ENCODE data around the gene TOR4A. TPM values are rescaled to one million over a fixed set of nuclear protein-coding genes. Genes with fewer than 3 reads are reported as not detected.
"Not testable (repeated sequence)": the region's sequence is repeated elsewhere in the genome, so short reads cannot be mapped to it uniquely, and the experiment has no call there.

Gene TOR4A
- total RNA-seq, 1 donor = 5.4 TPM

- H3K4me3 ChIP-seq (ENCODE audit: low read length) = no peak overlapping the region
- peaks cover 38% of the 10 kb centered on the region for H3K4me1 ChIP-seq (ENCODE audit: insufficient read depth, low read length)
- no peaks in the 10 kb centered on the region for H3K9me3 ChIP-seq (ENCODE audit: low read depth, low read length)
- H3K27me3 ChIP-seq (ENCODE audit: insufficient read depth, low read length) = no peaks in the 10 kb centered on the region
Observed at GRCh38 chr9:137235424-137236237, 41.9 kb upstream of the TOR4A start.

DNA sequence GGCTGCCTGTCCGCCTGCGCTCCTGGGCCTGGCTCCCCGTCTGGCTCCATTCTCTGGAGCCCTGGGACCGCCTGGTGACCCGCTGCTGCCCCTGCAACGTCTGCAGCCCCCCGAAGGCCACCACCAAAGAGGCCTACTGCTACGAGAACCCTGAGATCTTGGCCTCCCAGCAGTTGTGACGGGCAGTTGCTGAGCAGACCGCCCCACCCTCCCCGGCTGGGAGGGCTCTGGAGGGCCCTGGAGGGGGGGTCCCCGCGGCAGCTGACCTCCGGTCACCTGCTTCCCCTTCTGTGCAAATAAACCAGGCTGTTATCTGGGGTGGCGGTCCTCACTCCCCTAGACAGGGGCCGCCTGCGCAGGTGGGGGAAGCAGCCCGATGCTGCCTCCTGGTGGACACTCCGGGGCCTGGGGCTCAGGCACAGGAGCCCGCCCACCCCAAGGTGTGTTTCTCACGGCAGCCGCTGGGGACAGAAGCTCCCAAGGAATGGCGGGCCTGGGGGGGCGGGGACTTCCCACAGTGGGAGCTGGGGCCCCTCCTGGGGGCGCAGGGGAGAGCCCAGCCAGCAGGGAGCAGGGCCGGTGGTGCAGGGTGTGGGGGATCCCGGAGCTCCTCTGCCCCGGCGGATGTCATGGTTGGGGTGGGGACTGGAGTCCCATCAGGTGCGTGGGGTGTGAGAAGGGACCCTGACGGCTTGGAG, 41.1 kb upstream of the TOR4A start:
- no peaks in the 10 kb centered on the region for H3K9me3 ChIP-seq (ENCODE audit: low read depth, low read length)
- H3K4me1 ChIP-seq (ENCODE audit: insufficient read depth, low read length) = peaks cover 38% of the 10 kb centered on the region
- no peaks in the 10 kb centered on the region for H3K27me3 ChIP-seq (ENCODE audit: insufficient read depth, low read length)
- H3K4me3 ChIP-seq (ENCODE audit: low read length) = no peak overlapping the region

GRCh38 chr9:137236936-137237421, 40.5 kb upstream of the TOR4A start:
- Histone ChIP-seq H3K27me3 (ENCODE audit: insufficient read depth, low read length) (no peaks in the 10 kb centered on the region), H3K4me1 (ENCODE audit: insufficient read depth, low read length) (peaks cover 41% of the 10 kb centered on the region), H3K9me3 (ENCODE audit: low read depth, low read length) (no peaks in the 10 kb centered on the region), H3K4me3 (ENCODE audit: low read length) (no peak overlapping the region)

DNA sequence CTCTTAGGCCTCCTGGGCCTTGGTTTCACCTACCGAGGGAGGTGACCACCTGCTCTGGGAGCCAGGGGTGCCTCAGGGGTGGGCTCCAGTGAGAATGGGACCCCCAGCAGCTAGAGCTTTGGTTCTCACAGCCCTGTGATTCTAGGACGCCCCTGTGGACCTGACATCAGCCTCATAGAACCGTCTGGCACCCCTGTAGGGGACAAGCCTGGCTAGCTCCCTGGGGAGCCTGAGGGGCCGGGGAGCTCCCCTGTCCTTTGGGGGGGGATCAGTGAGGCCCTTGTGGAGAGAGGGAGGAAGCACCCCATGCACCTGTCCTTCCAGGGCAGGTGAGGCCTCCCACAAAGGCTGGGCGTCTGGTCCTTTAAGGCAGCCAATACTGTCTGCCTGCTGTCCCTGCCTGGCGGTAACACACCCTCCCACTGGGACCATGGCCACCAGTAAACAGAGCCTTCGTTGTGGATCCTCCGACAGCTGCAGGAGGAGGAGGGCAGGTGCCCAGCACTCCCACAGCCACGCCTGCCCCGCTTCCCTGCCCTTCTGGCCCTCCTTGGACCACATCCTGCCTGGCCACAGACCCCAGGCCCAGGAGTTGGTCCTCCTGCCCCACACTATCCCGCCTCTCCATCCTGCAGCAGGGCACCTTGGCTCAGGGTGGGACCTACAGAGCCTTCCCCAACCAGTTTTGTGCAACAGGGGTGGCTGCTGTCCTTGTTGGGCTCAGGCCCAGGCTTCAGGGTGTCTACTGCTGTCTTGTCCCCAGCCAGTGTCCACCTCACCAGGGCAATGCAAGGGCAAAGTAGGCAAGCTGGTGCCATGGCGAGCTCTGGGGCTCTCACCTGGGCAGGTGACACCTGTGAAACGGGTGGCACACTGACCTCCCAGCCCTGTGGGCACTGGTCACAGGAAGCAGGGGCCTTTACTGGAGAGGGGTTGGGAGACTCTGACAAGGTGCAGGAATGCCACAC, 39.5 kb upstream of the TOR4A start:
- H3K9me3 ChIP-seq (ENCODE audit: low read depth, low read length) = no peaks in the 10 kb centered on the region
- H3K27me3 ChIP-seq (ENCODE audit: insufficient read depth, low read length) = no peaks in the 10 kb centered on the region
- peaks cover 52% of the 10 kb centered on the region for H3K4me1 ChIP-seq (ENCODE audit: insufficient read depth, low read length)
- H3K4me3 ChIP-seq (ENCODE audit: low read length) = no peak overlapping the region

DNA sequence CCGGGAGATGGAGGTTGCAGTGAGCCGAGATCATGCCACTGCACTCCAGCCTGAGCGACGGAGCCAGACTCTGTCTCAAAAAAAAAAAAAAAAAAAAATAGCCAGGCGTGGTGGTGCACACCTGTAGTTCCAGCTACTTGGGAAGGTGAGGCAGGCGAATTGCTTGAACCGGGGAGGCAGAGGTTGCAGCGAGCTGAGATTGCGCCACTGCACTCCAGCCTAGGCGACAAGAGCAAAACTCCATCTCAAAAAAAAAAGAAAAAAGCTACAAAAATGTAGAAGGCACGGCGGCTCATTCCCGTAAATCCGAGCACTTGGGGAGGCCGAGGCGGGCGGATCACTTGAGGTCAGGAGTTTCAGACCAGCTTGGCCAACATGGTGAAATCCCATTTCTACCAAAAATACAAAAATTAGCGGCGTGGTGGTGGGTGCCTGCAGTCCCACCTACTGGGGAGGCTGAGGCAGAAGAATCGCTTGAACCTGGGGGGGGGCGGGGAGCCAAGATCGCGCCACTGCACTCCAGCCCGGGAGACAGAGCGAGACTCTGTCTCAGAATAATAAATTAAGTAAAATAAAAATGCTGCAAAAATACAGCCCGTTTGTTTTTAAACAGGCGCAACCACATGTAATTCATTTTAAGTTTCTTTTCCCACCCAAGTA, 37.9 kb upstream of the TOR4A start:
- H3K9me3 ChIP-seq (ENCODE audit: low read depth, low read length); H3K27me3 ChIP-seq (ENCODE audit: insufficient read depth, low read length): not testable (repeated sequence)
- H3K4me3 ChIP-seq (ENCODE audit: low read length) = peak overlapping the region; percentile 61
- peaks cover 55% of the 10 kb centered on the region for H3K4me1 ChIP-seq (ENCODE audit: insufficient read depth, low read length)

DNA sequence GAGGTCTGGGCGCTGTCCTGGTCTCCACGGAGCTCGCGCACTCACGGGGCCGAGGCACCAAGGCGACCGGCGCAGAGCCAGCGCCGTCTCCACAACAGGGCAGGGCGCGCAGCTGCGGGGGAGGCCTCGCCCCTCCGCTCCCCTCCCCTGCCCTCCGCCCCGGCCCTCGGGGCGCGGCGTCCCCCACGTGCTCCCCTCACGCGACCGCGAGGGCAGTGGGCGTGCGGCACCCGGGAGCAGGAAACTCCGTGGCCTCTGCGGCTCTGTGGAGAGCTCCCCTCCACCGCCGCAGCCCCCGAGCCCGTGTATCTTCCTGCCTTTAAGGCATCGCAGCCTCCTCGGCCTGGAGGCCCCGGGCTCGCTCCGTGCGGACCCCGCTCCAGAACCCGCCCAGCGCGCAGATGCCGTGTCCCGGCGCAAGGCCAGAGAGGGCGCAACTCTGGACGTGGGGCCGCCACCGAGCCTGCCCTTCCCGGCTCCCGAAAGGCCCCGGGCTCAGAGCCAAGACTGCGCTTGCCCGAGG, 37.1 kb upstream of the TOR4A start:
- no peaks in the 10 kb centered on the region for H3K27me3 ChIP-seq (ENCODE audit: insufficient read depth, low read length)
- peaks cover 55% of the 10 kb centered on the region for H3K4me1 ChIP-seq (ENCODE audit: insufficient read depth, low read length)
- H3K9me3 ChIP-seq (ENCODE audit: low read depth, low read length) = no peaks in the 10 kb centered on the region
- peak overlapping the region; percentile 61 for H3K4me3 ChIP-seq (ENCODE audit: low read length)

- H3K9me3 ChIP-seq (ENCODE audit: low read depth, low read length) = no peaks in the 10 kb centered on the region
- H3K27me3 ChIP-seq (ENCODE audit: insufficient read depth, low read length) = no peaks in the 10 kb centered on the region
- peak within 1 kb of the TSS; percentile 65 for H3K4me3 ChIP-seq (ENCODE audit: low read length)
- H3K4me1 ChIP-seq (ENCODE audit: insufficient read depth, low read length) = peaks cover 53% of the 10 kb centered on the region
Observed at GRCh38 chr9:137240841-137241489, 36.6 kb upstream of the TOR4A start, which contains the start of gene TUBB4B. TSS of gene TUBB4B (plus strand) at chr9:137241287. CDS start at chr9:137241361, 74 bp downstream.

DNA sequence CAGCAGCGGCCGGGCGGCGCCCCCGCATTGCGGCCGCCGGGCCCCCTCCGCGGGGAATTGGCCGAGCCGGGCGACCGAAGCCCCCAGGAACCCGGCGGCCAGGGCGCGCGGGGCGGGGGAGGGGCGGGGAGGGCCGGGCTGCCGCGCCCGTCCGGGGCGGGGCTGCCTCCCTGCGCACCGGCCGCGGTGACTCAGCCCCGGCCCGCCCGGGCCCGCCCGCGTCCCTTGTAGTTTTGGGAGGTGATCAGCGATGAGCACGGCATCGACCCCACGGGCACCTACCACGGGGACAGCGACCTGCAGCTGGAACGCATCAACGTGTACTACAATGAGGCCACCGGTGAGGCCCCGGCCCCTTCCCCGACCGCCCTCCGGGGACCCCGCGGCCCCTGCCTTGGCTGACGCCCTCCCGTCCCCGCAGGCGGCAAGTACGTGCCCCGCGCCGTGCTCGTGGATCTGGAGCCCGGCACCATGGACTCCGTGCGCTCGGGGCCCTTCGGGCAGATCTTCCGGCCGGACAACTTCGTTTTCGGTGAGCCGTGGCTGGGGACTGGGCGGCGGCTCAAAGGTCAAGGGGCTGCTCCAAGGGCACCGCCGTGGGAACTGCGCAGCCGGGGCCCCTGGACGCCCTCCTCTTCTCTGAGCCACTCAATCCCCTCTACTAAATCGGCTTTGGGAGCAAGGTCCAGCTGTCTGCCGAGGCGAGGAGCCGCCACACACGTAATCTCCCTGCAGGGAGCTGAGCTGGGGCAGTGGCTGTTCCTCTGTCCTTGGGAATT, 35.8 kb upstream of the TOR4A start:
- Histone ChIP-seq H3K4me1 (ENCODE audit: insufficient read depth, low read length) (peaks cover 46% of the 10 kb centered on the region), H3K27me3 (ENCODE audit: insufficient read depth, low read length) (no peaks in the 10 kb centered on the region), H3K9me3 (ENCODE audit: low read depth, low read length) (no peaks in the 10 kb centered on the region), H3K4me3 (ENCODE audit: low read length) (peak overlapping the region; percentile 65)

DNA sequence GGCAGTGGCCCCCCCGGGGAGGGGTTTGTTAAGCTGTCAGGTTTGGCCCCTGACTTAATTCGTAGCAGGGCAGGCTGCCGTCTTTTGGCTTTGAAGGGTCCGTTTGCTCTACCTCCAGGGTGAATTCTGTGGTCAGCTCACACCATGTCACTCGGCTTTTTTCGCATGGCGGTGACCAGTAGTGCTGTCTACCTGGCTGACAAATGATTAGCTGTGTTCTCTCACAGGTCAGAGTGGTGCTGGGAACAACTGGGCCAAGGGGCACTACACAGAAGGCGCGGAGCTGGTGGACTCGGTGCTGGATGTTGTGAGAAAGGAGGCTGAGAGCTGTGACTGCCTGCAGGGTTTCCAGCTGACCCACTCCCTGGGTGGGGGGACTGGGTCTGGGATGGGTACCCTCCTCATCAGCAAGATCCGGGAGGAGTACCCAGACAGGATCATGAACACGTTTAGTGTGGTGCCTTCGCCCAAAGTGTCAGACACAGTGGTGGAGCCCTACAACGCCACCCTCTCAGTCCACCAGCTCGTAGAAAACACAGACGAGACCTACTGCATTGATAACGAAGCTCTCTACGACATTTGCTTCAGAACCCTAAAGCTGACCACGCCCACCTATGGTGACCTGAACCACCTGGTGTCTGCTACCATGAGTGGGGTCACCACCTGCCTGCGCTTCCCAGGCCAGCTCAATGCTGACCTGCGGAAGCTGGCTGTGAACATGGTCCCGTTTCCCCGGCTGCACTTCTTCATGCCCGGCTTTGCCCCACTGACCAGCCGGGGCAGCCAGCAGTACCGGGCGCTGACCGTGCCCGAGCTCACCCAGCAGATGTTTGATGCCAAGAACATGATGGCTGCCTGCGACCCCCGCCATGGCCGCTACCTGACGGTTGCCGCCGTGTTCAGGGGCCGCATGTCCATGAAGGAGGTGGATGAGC, 35.0 kb upstream of the TOR4A start:
- H3K4me3 ChIP-seq (ENCODE audit: low read length) = peak overlapping the region; percentile 65
- H3K27me3 ChIP-seq (ENCODE audit: insufficient read depth, low read length) = no peaks in the 10 kb centered on the region
- H3K4me1 ChIP-seq (ENCODE audit: insufficient read depth, low read length) = peaks cover 38% of the 10 kb centered on the region
- no peaks in the 10 kb centered on the region for H3K9me3 ChIP-seq (ENCODE audit: low read depth, low read length)

- not testable (repeated sequence) for H3K4me3 ChIP-seq (ENCODE audit: low read length); H3K9me3 ChIP-seq (ENCODE audit: low read depth, low read length); H3K27me3 ChIP-seq (ENCODE audit: insufficient read depth, low read length)
- H3K4me1 ChIP-seq (ENCODE audit: insufficient read depth, low read length) = peaks cover 38% of the 10 kb centered on the region
Observed at GRCh38 chr9:137243266-137243625, 34.3 kb upstream of the TOR4A start.

DNA sequence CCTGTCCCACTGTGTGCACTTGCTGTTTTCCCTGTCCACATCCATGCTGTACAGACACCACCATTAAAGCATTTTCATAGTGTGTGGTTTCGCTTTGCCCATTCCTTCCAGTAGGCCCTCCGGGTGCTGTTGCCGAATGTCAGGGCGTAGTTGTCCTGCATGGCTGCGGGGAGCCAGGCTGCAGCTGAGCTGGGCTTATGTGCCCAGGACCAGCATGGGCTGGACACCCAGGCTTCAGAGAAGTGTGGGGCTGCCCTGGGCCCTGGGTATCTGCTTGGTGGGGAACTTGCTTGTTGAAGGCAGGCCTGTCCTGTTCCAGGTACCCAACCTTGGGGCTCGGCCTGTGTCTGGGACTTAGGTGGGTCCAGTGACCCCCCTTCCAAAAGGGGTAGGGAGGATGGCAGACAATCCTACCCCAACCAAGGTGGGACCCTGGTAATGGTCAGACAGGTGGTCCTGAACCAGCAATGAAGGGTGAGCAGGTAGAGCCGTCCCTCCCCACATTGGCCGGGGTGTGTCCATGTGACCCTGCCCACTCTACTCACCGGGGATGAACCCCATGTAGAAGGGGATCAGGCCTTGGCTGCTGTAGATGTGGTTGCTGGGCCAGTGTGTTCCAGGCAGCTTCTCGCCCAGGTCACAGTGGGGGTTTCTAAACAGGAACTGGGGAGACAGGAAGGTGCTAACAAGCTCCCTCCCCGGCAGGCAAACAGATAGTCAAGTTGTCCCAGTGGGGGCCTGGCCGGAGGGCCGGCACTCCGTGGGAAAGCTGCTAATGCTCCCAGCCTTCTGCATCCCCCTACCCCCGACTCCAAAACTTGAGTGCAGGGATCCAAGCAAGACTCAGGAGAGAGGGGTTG, 33.7 kb upstream of the TOR4A start:
- H3K4me3 ChIP-seq (ENCODE audit: low read length) = no peak overlapping the region
- no peaks in the 10 kb centered on the region for H3K9me3 ChIP-seq (ENCODE audit: low read depth, low read length)
- no peaks in the 10 kb centered on the region for H3K27me3 ChIP-seq (ENCODE audit: insufficient read depth, low read length)
- peaks cover 34% of the 10 kb centered on the region for H3K4me1 ChIP-seq (ENCODE audit: insufficient read depth, low read length)

Measured in mononuclear cell (primary cell).